CD4-positive, alpha-beta memory T cell (primary cell): Measurements from ENCODE around the gene CTDSP2. TPM values are rescaled to one million over a fixed set of nuclear protein-coding genes. Genes with fewer than 3 reads are reported as not detected.
A peak's percentile ranks its signal among the peaks of the same experiment; 100 is the strongest.

Experiments
- CTCF ChIA-PET: fragments of 350-600 bp; sonication (Branson Sonifier 250); formaldehyde crosslinking; loops from one replicate; lab custom pipeline; 2021; ENCODE audit warnings: inconsistent platforms; ENCODE audit not compliant: partially characterized antibody; lab: Charles Lee
- POLR2A ChIA-PET: fragments of 350-600 bp; sonication (Branson Sonifier 250); formaldehyde crosslinking; loops from one replicate; lab custom pipeline; 2021; ENCODE audit not compliant: partially characterized antibody; lab: Charles Lee
- DNase-seq, 5 donors: peaks; one replicate each; pipeline versions ENCODE4 v3.0.0 to v3.0.0-alpha.2; 2020 to 2022; ENCODE audit warnings: mixed read lengths in 1 of 5
- H3K27ac ChIP-seq: one replicate; pipeline ENCODE4 v1.7.0; 2013; ENCODE audit warnings: low read depth, low read length
- H3K27me3 ChIP-seq: 2 replicates; pipeline ENCODE4 v1.7.0; 2013; ENCODE audit warnings: mild to moderate bottlenecking, low read length, moderate library complexity; ENCODE audit not compliant: insufficient read depth
- H3K36me3 ChIP-seq: 2 replicates; pipeline ENCODE4 v1.7.0; 2013; ENCODE audit warnings: mild to moderate bottlenecking, low read length, moderate library complexity; ENCODE audit not compliant: insufficient read depth
- H3K4me1 ChIP-seq: 2 replicates; pipeline ENCODE4 v1.7.0; 2013; ENCODE audit warnings: mild to moderate bottlenecking, low read length, moderate library complexity; ENCODE audit not compliant: insufficient read depth
- H3K4me3 ChIP-seq, 2 donors: one replicate each; pipeline ENCODE4 v1.7.0; 2013; ENCODE audit warnings: low read length in 2 of 2, mild to moderate bottlenecking in 1 of 2
- H3K9me3 ChIP-seq, 2 donors: one replicate each; pipeline ENCODE4 v1.7.0; 2013; ENCODE audit warnings: low read length in 2 of 2, control low read depth in 1 of 2; ENCODE audit not compliant: control insufficient read depth in 1 of 2
- H3K27ac Mint-ChIP-seq, 7 donors: one replicate each; pipeline ENCODE4 v1.8.0; 2020 to 2021; ENCODE audit warnings: mixed read lengths in 7 of 7, mild to moderate bottlenecking in 6 of 7, inconsistent platforms in 3 of 7, moderate library complexity in 3 of 7
- H3K27me3 Mint-ChIP-seq, 2 donors: one replicate each; pipeline ENCODE4 v1.8.0; 2020 to 2021; ENCODE audit warnings: mixed read lengths in 2 of 2
- H3K36me3 Mint-ChIP-seq, 2 donors: one replicate each; pipeline ENCODE4 v1.8.0; 2020 to 2021; ENCODE audit warnings: mixed read lengths in 2 of 2, inconsistent platforms in 1 of 2, mild to moderate bottlenecking in 1 of 2
- H3K4me1 Mint-ChIP-seq, 4 donors: one replicate each; pipeline ENCODE4 v1.8.0; 2020 to 2021; ENCODE audit warnings: mixed read lengths in 4 of 4, mild to moderate bottlenecking in 1 of 4
- H3K4me3 Mint-ChIP-seq, 8 donors: one replicate each; pipeline ENCODE4 v1.8.0; 2020 to 2021; ENCODE audit warnings: mixed read lengths in 8 of 8, mild to moderate bottlenecking in 7 of 8, moderate library complexity in 6 of 8, inconsistent platforms in 3 of 8
- H3K9me3 Mint-ChIP-seq, 8 donors: one replicate each; pipeline ENCODE4 v1.8.0; 2020 to 2021; ENCODE audit warnings: mixed read lengths in 8 of 8, mild to moderate bottlenecking in 5 of 8, inconsistent platforms in 3 of 8, moderate library complexity in 1 of 8
- intact Hi-C: fragments of 100-400 bp; cut with micrococcal nuclease; formaldehyde crosslinking; loops from one replicate; pipeline ENCODE4 v1.15.1; 2023
- polyA plus RNA-seq, 2 donors: library from polyadenylated mRNA; unstranded; fragments of 300-500 nt; fragmentation: Illumina TruSeq; gene quantifications; one replicate each; pipeline ENCODE4 v1.2.3, GENCODE V29; 2021
- total RNA-seq, 2 experiments: library from RNA; stranded (reverse); gene quantifications; one replicate each; pipeline ENCODE4 v1.2.3, GENCODE V29; 2021

The CTDSP2 gene, protein sequence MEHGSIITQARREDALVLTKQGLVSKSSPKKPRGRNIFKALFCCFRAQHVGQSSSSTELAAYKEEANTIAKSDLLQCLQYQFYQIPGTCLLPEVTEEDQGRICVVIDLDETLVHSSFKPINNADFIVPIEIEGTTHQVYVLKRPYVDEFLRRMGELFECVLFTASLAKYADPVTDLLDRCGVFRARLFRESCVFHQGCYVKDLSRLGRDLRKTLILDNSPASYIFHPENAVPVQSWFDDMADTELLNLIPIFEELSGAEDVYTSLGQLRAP
- 100 to 1,000 TPM; 274 to 285 TPM for total RNA-seq
- polyA plus RNA-seq, result 10 to 100 TPM; 57.7 to 74.8 TPM

DNA sequence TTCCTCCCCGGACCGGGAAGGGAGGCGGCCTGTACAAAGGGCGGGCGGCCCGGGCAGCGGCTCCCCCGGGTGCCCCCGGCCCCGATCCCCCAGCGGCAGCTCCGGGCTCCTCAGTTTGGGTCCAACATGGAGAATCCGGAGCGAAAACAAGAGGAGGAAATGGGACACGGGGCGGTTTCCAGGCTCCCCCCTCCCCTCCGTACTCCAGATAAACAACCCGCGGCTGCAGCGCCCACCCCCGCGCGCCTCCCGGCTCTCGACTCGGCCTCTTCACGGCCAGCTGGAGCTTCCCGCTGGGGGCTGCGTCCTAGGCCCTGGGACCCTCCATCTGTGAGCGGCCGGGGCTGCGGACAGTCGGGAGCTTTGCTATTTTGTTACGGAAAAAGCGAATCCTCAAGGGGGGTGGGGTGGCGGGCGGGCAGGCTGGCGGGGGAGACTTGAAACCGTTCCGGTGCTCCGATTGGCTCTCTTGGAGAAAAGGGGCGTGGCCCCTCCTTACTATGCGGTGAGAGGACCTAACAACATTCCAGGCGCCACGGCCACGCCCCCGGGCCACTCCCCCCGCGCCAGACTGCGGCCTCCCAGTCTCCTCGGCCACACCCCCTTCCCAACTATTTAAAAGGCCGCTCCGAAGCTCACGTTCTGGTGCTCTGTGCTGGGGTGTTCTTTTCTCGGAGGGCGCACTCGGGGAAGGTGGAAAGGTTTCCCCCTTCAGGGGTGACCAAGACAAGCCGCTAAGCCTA lies at the start of gene CTDSP2:
TSS of gene CTDSP2 (minus strand) at position 153 of the 743 bp plus-strand sequence. CDS start 294 bp downstream, outside the sequence.
- CTCF ChIA-PET, result interaction anchor here (0.8 to 3.5 kb wide), 13 partner anchors 10 to 97 kb away, joined by 3 to 29 read pairs (median 5); partner anchors contain the start of gene TSFM
- Mint-ChIP-seq H3K9me3 (no peaks in the 10 kb centered on the region), H3K36me3 (peaks cover 5 to 15% of the 10 kb centered on the region in 2 donors), H3K27me3 (peaks cover 5 to 8% of the 10 kb centered on the region in 2 donors), H3K4me1 (peaks cover 35 to 62% (median 45%) of the 10 kb centered on the region in 4 donors), H3K4me3 (peak within 1 kb of the TSS; percentile 84 to 96 (median 89)), H3K27ac (peak within 1 kb of the TSS; percentile 71 to 95 (median 88))
- Histone ChIP-seq H3K27ac (peak within 1 kb of the TSS; percentile 74), H3K27me3 (no peaks in the 10 kb centered on the region), H3K4me3 (peak within 1 kb of the TSS; percentile 84 to 87), H3K4me1 (peaks cover 44% of the 10 kb centered on the region), H3K9me3 (no peaks in the 10 kb centered on the region), H3K36me3 (no peaks in the 10 kb centered on the region)
- POLR2A ChIA-PET, result interaction anchor here (0.7 to 4.6 kb wide), 20 partner anchors 10 to 105 kb away, joined by 3 to 113 read pairs (median 6); partner anchors contain the start of genes ATP23, AVIL, EEF1AKMT3 and MARCHF9
- intact Hi-C loops, result loop anchor here (1.0 to 5.0 kb wide), 8 partner anchors 8 to 759 kb away; partner anchors contain the start of genes ATP23, CDK4, NAB2 and TSFM
- DNase-seq, result peak; percentile 77 to 90 (median 79)

DNA sequence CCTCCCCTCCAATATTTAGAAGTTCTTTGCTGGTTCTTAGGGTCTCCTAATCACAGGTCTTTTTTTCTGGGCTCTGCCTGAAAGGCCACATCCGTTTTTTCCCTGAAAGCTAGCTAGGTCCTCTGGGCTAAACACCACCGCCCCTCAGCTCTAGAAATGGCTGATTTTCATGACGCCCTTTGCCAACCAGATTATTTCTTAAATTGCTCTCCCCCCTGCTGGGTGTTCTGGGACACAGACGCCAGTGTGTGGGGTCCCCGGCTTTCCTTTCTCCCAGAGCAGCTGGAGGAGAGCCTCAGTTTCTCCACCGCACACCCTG lies 49.5 kb upstream of the CTDSP2 start:
- Histone ChIP-seq H3K36me3 (no peaks in the 10 kb centered on the region), H3K9me3 (no peaks in the 10 kb centered on the region), H3K27me3 (no peaks in the 10 kb centered on the region), H3K4me3 (peak overlapping the region in 1 of 2 donors; percentile 41), H3K4me1 (peaks cover 70% of the 10 kb centered on the region), H3K27ac (peak overlapping the region; percentile 82)
- no peak for DNase-seq
- ChIA-PET POLR2A (interaction anchor here (0.5 to 8.6 kb wide), 14 partner anchors 8 to 152 kb away, joined by 3 to 113 read pairs (median 6); partner anchors contain the start of genes CTDSP2, EEF1AKMT3, METTL1 and TSPAN31), CTCF (interaction anchor here (0.7 to 6.2 kb wide), 22 partner anchors 8 to 140 kb away, joined by 3 to 46 read pairs (median 5); partner anchors contain the start of genes CYP27B1 and TSFM)
- H3K36me3 Mint-ChIP-seq, result no peaks in the 10 kb centered on the region
- peak overlapping the region; percentile 80 to 94 (median 89) for H3K27ac Mint-ChIP-seq
- intact Hi-C loops, result no loop called here
- no peaks in the 10 kb centered on the region for H3K27me3 Mint-ChIP-seq
- peak overlapping the region; percentile 75 to 83 (median 80) for H3K4me3 Mint-ChIP-seq
- no peaks in the 10 kb centered on the region for H3K9me3 Mint-ChIP-seq
- peaks cover 48 to 71% (median 58%) of the 10 kb centered on the region in 4 donors for H3K4me1 Mint-ChIP-seq

DNA sequence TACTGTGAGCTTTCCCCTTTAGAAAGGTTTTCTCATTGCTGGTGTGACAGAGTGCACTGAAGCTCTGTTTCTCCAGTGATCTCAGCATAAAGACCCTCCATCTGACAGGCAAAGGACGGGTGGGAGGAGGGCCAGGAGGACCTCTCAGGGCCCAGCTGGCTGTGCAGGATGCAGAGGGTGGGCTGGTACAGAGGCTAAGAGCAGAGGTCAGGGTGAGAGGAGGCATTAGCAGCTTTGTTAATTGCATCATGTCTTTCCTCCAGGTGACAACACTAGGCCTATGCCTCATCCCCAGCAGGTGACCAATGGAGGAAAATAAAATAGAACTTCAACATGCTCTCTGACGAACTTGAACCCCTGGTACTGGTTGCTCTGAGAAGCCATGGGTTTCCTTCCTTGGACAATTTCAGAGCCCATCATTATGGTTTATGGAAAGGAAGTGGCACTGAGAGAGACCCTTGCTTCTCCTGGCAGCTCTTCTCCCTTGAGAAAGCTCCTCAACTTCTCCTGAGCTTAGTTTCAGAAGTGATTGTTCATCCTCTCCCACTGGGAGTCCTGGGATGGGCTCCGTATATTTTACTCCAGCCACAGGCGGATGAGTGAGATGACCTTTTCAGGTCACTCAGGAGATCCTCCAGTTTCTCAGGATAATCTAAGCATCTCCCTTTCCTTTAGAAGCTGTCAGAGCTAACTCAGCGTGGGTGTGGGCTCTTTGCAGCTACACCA lies 49.0 kb upstream of the CTDSP2 start:
- intact Hi-C loops, result no loop called here
- no peaks in the 10 kb centered on the region for H3K9me3 ChIP-seq
- Mint-ChIP-seq H3K27ac (peak overlapping the region; percentile 80 to 94 (median 89)), H3K36me3 (no peaks in the 10 kb centered on the region), H3K4me3 (peak overlapping the region; percentile 75 to 83 (median 80)), H3K27me3 (no peaks in the 10 kb centered on the region), H3K9me3 (no peaks in the 10 kb centered on the region), H3K4me1 (peaks cover 48 to 71% (median 58%) of the 10 kb centered on the region in 4 donors)
- ChIA-PET POLR2A (interaction anchor here (0.7 to 8.6 kb wide), 16 partner anchors 9 to 139 kb away, joined by 3 to 113 read pairs (median 4); partner anchors contain the start of genes CTDSP2, EEF1AKMT3, METTL1 and TSFM), CTCF (interaction anchor here (0.7 to 6.2 kb wide), 19 partner anchors 8 to 139 kb away, joined by 3 to 46 read pairs (median 5); partner anchors contain the start of gene CYP27B1)
- H3K4me1 ChIP-seq, result peaks cover 70% of the 10 kb centered on the region
- H3K27ac ChIP-seq, result peak overlapping the region; percentile 82
- no peak overlapping the region for H3K4me3 ChIP-seq
- no peaks in the 10 kb centered on the region for H3K36me3 ChIP-seq
- no peak for DNase-seq
- H3K27me3 ChIP-seq, result no peaks in the 10 kb centered on the region

DNA sequence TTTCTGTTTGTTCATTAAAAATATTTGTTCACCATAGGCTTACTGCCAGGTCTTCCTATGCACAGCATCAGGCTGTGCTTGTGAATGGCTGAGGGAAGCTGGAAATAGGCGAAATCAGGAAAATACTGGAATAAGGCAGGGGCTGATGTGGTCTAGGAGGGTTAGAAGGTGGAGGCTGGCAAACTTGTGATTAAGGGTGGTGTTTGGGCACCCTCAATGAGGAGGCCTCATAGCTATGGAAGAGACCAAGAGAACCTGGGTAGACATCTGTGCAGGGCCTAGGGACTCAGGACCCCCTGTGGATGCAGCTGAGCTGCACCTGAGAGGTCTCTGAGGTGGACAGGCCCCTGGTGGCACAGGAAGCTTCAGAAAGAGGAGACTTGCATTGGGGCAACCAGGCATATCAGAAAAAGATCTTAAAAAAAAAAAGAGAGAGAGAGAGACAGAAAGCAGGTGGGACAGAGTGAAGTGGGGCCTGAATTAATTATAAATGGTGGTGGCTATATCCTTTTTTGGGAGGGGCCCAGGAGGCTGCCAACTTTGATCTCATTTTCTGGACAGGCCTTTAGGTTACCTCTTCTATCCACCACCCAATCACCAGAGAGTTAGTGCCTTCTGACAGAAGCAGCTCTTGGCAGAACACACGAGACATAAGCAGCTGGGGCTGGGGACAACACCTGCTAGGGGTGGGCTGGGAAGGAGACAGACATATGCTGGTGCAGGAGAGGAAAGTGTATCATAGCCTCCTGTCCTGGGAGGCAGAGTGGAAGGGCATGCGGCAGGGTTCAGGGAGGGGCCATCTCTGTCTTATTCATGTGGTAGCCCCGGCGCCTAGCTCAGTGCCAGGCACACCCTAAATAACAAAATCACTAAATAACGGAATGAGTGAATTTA lies 48.1 kb upstream of the CTDSP2 start:
- H3K4me1 ChIP-seq, result peaks cover 63% of the 10 kb centered on the region
- ChIA-PET POLR2A (interaction anchor here (0.9 to 8.6 kb wide), 13 partner anchors 10 to 138 kb away, joined by 3 to 113 read pairs (median 5); partner anchors contain the start of genes CTDSP2, EEF1AKMT3, METTL1 and TSFM), CTCF (interaction anchor here (1.0 to 6.2 kb wide), 11 partner anchors 10 to 138 kb away, joined by 3 to 46 read pairs (median 11); partner anchors contain the start of gene CYP27B1)
- peak overlapping the region; percentile 82 for H3K27ac ChIP-seq
- no peak for DNase-seq
- Mint-ChIP-seq H3K27ac (peak overlapping the region; percentile 73 to 95 (median 89)), H3K36me3 (no peaks in the 10 kb centered on the region), H3K27me3 (peaks cover 0 to 2% of the 10 kb centered on the region in 2 donors), H3K4me1 (peaks cover 46 to 76% (median 57%) of the 10 kb centered on the region in 4 donors), H3K9me3 (no peaks in the 10 kb centered on the region), H3K4me3 (peak overlapping the region in 7 of 8 donors; percentile 23 to 83 (median 77))
- H3K27me3 ChIP-seq, result no peaks in the 10 kb centered on the region
- H3K36me3 ChIP-seq, result no peaks in the 10 kb centered on the region
- H3K9me3 ChIP-seq, result no peaks in the 10 kb centered on the region
- H3K4me3 ChIP-seq, result no peak overlapping the region
- intact Hi-C loops, result no loop called here

DNA sequence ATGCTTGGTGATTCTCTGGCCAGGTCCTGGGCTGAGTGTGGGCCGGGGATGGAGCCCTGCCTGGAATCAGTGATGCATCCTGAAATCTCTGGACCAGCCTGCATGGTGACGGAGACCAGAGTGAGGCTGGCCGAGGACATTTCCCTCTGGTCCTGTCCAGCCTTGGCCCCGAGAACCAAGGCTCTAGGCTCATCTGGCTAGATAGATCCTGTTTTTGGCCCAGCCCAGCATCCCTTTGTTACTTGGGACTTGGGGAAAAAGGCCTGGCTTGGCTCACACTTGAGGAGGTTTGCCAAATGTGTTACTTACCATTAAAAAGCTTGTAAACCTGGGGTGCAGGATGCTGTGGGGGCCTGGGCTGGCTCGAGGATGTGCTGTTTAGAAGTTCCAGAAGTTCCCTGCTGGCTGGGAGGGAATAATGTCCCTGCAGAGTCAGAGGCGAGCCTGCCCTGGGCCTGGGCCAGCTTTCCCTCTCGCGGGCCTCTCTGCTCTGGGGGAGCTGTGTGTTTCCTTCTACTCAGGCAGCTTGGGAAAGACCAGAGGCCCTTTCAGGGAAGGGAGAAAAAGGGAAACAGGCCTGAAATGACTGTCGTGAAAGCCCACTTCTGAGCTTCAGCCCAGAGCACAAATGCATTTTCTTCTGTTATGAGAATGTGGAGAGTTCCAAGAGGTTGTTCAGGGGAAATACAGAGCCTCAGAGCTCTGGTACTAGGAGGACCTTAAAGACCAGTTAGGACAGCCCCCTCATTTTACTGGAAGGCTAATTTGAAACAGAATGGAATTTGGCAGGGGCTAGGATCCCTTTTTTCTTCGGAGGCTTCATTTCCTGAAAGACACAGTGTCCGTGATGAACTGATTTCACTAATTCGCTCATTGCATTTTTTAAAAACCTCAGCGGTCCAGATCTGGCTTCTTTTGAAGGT lies 47.2 kb upstream of the CTDSP2 start:
- H3K4me1 ChIP-seq, result peaks cover 61% of the 10 kb centered on the region
- peaks cover 40 to 69% (median 52%) of the 10 kb centered on the region in 4 donors for H3K4me1 Mint-ChIP-seq
- CTCF ChIA-PET, result interaction anchor here (0.8 to 4.7 kb wide), 5 partner anchors 11 to 134 kb away, joined by 3 to 46 read pairs (median 3); partner anchors contain the start of gene CYP27B1

More for the DNA sequence above, 47.2 kb upstream of the CTDSP2 start:
- no peak overlapping the region for H3K27ac ChIP-seq
- POLR2A ChIA-PET, result interaction anchor here (0.5 to 8.6 kb wide), 7 partner anchors 11 to 112 kb away, joined by 3 to 113 read pairs (median 3); partner anchors contain the start of gene CTDSP2
- no peaks in the 10 kb centered on the region for H3K36me3 ChIP-seq
- no peaks in the 10 kb centered on the region for H3K9me3 Mint-ChIP-seq
- H3K36me3 Mint-ChIP-seq, result no peaks in the 10 kb centered on the region
- H3K4me3 Mint-ChIP-seq, result peak overlapping the region in 6 of 8 donors; percentile 3 to 83 (median 76)
- no peak for DNase-seq
- H3K27me3 ChIP-seq, result no peaks in the 10 kb centered on the region
- H3K4me3 ChIP-seq, result no peak overlapping the region
- peak overlapping the region; percentile 73 to 95 (median 89) for H3K27ac Mint-ChIP-seq
- H3K9me3 ChIP-seq, result no peaks in the 10 kb centered on the region
- H3K27me3 Mint-ChIP-seq, result peaks cover 0 to 2% of the 10 kb centered on the region in 2 donors
- intact Hi-C loops, result no loop called here
